Mucosa of descending colon (tissue), 3 donors: ENCODE results near the gene PAPLN. TPM values are rescaled to one million over a fixed set of nuclear protein-coding genes. Genes with fewer than 3 reads are reported as not detected.

ENCODE experiments used
- ATAC-seq: fragments of 200-7000 bp; cut with Tn5 transposase; one replicate; pipeline ENCODE4 v1.9.1; 2020; ENCODE audit warnings: mild to moderate bottlenecking, moderate library complexity
- DNase-seq, 3 donors: peaks; one replicate each; pipeline ENCODE4 v3.0.0-alpha.2; 2020
- H3K36me3 ChIP-seq: fragments of 200-600 bp; one replicate; pipeline ENCODE4 v1.8.0; 2021; ENCODE audit warnings: low read depth, mild to moderate bottlenecking
- H3K4me1 ChIP-seq: fragments of 200-600 bp; one replicate; pipeline ENCODE4 v1.8.0; 2021; ENCODE audit warnings: low read depth, mild to moderate bottlenecking
- H3K4me3 ChIP-seq: fragments of 200-600 bp; one replicate; pipeline ENCODE4 v1.8.0; 2021; ENCODE audit warnings: mild to moderate bottlenecking
- H3K9me3 ChIP-seq: fragments of 200-600 bp; one replicate; pipeline ENCODE4 v1.8.0; 2021; ENCODE audit warnings: mild to moderate bottlenecking
- intact Hi-C, 2 donors: fragments of 100-400 bp; cut with DNase I in 1 of 2; cut with micrococcal nuclease in 1 of 2; formaldehyde crosslinking; loops; one replicate each; pipeline versions ENCODE4 v1.11.0 to v1.11.1; 2022; cut with DNase I, micrococcal nuclease
- total RNA-seq, 3 donors: library from RNA; stranded (reverse); fragmentation: NEBNext Ultra II Directional in 2 of 3; extraction: Animal tissue kit (Norgen Biotek cat#: 25700) in 2 of 3; gene quantifications; one replicate each; pipeline versions ENCODE4 v1.2.1 to v1.2.4, GENCODE V29; 2021 to 2023
- TF ChIP-seq, protein P1 (sequence below): fragments of 200-600 bp; IDR thresholded peaks from one replicate; pipeline ENCODE4 v1.8.0; 2022; ENCODE audit warnings: antibody characterized with exemption, mild to moderate bottlenecking
- donor health status: DM: no; HTN: no; CAD: no; lungs with moderate emphysema.
- donor health status: DM: no; HTN: no; CAD: no.
- donor health status: DM: no; HTN: yes; CAD: no.

The PAPLN gene
- total RNA-seq, 3 donors from 2014 or later = 4.9 to 22.5 (median 5.6) TPM

DNA sequence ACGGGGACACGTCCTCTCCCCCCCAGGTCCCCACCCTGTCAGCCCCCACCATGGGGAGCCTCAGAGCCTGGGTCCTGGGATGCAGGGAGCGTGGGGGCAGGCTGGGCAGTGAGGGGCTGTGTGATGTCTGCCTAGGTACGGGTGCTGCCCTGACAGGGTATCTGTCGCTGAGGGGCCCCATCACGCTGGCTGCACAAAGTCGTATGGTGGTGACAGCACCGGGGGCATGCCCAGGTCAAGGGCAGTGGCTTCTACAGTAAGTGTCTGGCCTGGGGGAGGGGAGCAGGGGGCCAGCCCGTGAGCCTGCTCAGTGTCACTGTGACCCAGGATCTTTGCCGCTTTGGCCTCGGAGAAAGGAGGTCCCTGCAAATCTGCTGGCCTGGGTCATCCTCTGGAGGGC lies 23.3 kb downstream of the PAPLN start:
- DNase-seq (no peak), ATAC-seq (no peak)
- H3K4me3 ChIP-seq = no peak overlapping the region
- H3K9me3 ChIP-seq = no peaks in the 10 kb centered on the region
- H3K36me3 ChIP-seq = no peaks in the 10 kb centered on the region
- no peaks in the 10 kb centered on the region for H3K4me1 ChIP-seq
- TF ChIP-seq, protein P1, sequence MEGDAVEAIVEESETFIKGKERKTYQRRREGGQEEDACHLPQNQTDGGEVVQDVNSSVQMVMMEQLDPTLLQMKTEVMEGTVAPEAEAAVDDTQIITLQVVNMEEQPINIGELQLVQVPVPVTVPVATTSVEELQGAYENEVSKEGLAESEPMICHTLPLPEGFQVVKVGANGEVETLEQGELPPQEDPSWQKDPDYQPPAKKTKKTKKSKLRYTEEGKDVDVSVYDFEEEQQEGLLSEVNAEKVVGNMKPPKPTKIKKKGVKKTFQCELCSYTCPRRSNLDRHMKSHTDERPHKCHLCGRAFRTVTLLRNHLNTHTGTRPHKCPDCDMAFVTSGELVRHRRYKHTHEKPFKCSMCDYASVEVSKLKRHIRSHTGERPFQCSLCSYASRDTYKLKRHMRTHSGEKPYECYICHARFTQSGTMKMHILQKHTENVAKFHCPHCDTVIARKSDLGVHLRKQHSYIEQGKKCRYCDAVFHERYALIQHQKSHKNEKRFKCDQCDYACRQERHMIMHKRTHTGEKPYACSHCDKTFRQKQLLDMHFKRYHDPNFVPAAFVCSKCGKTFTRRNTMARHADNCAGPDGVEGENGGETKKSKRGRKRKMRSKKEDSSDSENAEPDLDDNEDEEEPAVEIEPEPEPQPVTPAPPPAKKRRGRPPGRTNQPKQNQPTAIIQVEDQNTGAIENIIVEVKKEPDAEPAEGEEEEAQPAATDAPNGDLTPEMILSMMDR = no peak
- intact Hi-C loops = no loop called here

DNA sequence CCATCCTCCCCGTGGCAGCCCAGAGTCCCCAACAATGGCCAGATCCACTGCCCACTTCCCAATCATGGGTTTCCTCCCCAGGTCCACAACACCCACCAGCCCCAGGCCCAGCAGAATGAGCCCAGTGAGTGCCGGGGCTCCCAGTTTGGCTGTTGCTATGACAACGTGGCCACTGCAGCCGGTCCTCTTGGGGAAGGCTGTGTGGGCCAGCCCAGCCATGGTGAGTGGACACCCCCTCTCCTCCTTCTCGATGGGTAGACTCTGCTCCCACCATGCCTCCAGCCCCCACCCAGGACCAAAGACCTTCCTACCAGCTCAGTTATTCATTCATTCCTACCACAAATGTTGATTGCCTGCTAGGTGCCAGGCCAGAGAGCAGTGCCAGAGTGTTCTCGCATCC lies 23.8 kb downstream of the PAPLN start:
- Histone ChIP-seq H3K9me3 (no peaks in the 10 kb centered on the region), H3K36me3 (no peaks in the 10 kb centered on the region), H3K4me1 (no peaks in the 10 kb centered on the region), H3K4me3 (no peak overlapping the region)
- intact Hi-C loops = no loop called here
- TF ChIP-seq, protein P1 = no peak
- DNase-seq (peak in 1 of 3 donors; percentile 12), ATAC-seq (no peak)

DNA sequence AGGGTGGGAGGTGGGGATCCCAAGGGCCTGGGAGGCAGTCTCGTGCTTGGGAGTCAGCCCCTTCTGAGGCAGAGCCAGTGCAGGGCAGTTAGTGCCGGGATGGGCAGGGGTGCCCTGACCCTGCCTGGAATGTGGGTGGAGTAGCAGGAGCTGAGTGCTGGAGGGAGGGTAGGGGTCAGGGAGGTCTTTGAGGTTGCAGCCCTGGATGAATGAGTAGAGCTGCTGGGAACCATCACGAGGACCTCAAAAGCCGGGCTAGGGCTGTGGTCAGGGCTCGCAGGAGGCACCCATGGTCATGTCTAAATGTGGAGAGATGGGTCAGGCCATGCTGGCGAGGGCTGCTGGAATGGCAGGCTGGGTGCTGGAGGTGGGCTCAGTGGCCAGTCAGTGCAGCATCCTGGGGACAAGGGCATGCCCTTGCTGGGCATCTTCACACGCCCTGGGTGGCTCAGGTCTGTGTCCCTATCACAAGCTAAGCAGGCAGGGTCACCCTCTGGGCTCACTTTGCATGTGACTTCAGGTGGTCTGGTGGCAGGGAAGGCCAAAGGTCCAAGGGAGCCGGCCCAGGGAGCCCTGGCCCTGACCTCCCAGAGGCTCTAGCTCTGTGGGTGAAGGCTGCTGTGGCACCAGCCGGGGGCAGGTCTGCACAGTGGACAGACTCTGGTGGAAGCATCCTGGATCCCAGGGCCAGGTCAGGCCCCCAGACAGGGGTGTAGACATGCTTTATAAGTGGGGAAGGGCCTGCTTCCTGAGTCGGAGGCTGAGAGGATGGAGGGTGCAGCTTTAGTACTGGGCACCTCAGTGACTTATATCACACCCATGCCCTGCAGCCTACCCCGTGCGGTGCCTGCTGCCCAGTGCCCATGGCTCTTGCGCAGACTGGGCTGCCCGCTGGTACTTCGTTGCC lies 24.5 kb downstream of the PAPLN start:
- no peaks in the 10 kb centered on the region for H3K9me3 ChIP-seq
- DNase-seq (peak in 1 of 3 donors; percentile 10), ATAC-seq (no peak)
- no peak overlapping the region for H3K4me3 ChIP-seq
- TF ChIP-seq, protein P1 = no peak
- intact Hi-C loops = no loop called here
- H3K4me1 ChIP-seq = no peaks in the 10 kb centered on the region
- no peaks in the 10 kb centered on the region for H3K36me3 ChIP-seq

DNA sequence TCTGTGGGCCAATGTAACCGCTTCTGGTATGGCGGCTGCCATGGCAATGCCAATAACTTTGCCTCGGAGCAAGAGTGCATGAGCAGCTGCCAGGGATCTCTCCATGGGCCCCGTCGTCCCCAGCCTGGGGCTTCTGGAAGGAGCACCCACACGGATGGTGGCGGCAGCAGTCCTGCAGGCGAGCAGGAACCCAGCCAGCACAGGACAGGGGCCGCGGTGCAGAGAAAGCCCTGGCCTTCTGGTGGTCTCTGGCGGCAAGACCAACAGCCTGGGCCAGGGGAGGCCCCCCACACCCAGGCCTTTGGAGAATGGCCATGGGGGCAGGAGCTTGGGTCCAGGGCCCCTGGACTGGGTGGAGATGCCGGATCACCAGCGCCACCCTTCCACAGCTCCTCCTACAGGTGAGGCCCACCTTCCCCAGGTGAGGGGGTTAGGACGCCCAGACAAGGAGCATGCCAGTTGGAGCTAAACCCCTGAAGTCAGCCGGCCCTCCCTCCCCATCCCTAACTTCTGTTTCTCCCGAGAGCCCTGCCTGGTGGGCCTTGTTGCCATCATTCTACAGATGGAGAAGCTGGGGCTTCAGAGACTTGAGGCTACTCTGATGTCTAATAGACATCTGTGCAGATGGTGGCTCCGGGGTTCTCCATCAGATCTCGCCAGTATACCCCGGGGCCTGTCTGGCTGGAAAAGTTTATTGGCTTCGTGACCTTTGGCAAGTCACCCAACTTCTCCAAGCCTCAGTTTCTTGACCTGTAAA lies 25.3 kb downstream of the PAPLN start:
- no peaks in the 10 kb centered on the region for H3K4me1 ChIP-seq
- TF ChIP-seq, protein P1 = no peak
- H3K9me3 ChIP-seq = no peaks in the 10 kb centered on the region
- intact Hi-C loops = no loop called here
- DNase-seq (peak in 1 of 3 donors; percentile 9), ATAC-seq (no peak)
- no peaks in the 10 kb centered on the region for H3K36me3 ChIP-seq
- H3K4me3 ChIP-seq = no peak overlapping the region

DNA sequence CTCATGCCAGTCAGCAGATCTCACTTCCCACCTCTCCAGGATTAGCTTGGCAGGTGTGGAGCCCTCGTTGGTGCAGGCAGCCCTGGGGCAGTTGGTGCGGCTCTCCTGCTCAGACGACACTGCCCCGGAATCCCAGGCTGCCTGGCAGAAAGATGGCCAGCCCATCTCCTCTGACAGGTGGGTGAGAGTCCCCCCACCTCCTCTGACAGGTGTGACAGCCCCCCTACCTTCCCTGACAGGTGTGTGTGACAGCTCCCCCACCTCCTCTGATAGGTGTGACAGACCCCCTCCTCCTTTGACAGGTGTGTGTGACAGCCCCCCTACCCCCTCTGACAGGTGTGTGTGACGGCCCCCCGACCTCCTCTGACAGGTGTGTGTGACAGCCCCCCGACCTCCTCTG lies 26.3 kb downstream of the PAPLN start:
- DNase-seq = peak in 1 of 3 donors; percentile 16
- H3K4me1 ChIP-seq = no peaks in the 10 kb centered on the region
- no peak for ATAC-seq
- H3K36me3 ChIP-seq = no peaks in the 10 kb centered on the region
- H3K4me3 ChIP-seq = no peak overlapping the region
- TF ChIP-seq, protein P1 = no peak
- H3K9me3 ChIP-seq = no peaks in the 10 kb centered on the region
- intact Hi-C loops = no loop called here
